Measurements from ENCODE around the gene SSTR3.

The SSTR3 gene

DNA sequence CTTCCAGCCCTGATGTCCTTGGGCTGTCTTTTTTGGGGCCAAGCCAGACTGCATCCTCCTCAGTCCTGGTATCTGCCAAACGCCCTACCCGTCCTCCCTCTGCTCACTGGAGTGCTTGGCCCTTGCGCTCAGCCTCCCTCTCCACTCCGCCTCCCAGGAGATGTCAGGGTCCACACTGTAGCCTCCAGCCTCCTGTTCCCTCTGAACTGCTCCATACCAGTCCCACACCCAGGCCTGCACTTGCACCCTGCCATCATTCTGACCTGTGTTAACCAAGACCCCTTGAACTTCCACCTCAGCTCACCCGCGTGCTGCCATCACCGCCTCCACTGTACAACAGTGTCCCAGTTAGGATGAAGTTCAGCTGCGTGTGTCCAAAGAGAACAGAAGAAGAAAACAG is 56.3 kb downstream of the SSTR3 start:
- TF ChIP-seq, protein P1, sequence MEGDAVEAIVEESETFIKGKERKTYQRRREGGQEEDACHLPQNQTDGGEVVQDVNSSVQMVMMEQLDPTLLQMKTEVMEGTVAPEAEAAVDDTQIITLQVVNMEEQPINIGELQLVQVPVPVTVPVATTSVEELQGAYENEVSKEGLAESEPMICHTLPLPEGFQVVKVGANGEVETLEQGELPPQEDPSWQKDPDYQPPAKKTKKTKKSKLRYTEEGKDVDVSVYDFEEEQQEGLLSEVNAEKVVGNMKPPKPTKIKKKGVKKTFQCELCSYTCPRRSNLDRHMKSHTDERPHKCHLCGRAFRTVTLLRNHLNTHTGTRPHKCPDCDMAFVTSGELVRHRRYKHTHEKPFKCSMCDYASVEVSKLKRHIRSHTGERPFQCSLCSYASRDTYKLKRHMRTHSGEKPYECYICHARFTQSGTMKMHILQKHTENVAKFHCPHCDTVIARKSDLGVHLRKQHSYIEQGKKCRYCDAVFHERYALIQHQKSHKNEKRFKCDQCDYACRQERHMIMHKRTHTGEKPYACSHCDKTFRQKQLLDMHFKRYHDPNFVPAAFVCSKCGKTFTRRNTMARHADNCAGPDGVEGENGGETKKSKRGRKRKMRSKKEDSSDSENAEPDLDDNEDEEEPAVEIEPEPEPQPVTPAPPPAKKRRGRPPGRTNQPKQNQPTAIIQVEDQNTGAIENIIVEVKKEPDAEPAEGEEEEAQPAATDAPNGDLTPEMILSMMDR (conservative IDR thresholded peaks at IDR 0.05), result no peak
- no peak for TF ChIP-seq ZFX (IDR thresholded peaks at IDR 0.05)
- no peak overlapping the region for H3K27ac ChIP-seq

DNA sequence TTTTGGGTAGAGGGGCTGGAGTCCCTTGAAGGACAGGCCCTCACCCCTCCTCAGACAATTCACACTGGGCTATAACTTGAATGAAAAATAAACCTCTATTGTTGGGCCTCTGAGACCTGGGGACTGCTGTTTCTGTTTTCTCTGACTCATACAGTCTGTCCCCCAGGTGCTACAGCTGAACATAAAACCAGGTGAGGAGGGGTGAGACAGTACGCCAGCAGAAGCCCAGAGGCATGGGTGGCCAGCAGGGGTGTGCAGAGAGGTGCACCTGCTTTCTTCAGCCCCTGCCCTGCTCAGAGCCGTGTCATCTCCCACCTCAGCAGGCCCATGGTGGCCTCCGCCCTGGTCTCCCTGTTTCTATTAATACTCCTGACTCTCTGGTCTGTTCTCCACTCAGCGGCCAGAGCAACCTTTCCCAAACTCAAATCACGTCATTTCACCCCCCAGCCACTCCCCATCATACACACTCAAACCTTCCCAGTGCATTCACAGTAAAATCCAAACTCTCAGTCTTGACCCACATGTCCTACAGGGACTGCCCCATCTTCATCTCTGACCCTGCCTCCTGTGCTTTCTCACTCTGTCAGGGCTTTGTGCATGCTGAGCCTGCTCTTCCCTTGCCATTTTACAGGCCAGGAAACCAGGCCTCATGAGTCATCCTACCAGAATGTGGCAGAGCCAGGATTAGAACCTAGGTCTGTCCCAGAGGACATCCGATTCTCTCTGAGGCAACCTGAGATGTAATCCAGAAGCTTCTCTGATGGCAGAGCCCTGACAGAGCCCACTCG is 57.2 kb downstream of the SSTR3 start:
- no peak for TF ChIP-seq ZFX (IDR thresholded peaks at IDR 0.05)
- TF ChIP-seq, protein P1 (conservative IDR thresholded peaks at IDR 0.05), result no peak
- H3K27ac ChIP-seq, result no peak overlapping the region
